Skeletal muscle tissue (tissue), 4 donors: Measurements from ENCODE around the gene KHK. TPM values are rescaled to one million over a fixed set of nuclear protein-coding genes. Genes with fewer than 3 reads are reported as not detected.

Source experiments
- H3K27ac ChIP-seq: one replicate; pipeline ENCODE4 v1.7.0; 2013; ENCODE audit warnings: mild to moderate bottlenecking, low read depth, low read length, inconsistent platforms
- H3K27me3 ChIP-seq, 3 donors: one replicate each; pipeline ENCODE4 v1.7.0; 2013; ENCODE audit warnings: low read length in 3 of 3; ENCODE audit not compliant: control insufficient read depth in 3 of 3, insufficient read depth in 3 of 3
- H3K36me3 ChIP-seq, 3 donors: one replicate each; pipeline ENCODE4 v1.7.0; 2013; ENCODE audit warnings: low read length in 3 of 3; ENCODE audit not compliant: control insufficient read depth in 3 of 3, insufficient read depth in 3 of 3
- H3K4me1 ChIP-seq, 3 donors: one replicate each; pipeline ENCODE4 v1.7.0; 2013; ENCODE audit warnings: low read length in 3 of 3, mild to moderate bottlenecking in 3 of 3; ENCODE audit not compliant: control insufficient read depth in 3 of 3, insufficient read depth in 3 of 3
- H3K4me3 ChIP-seq, 3 donors: one replicate each; pipeline ENCODE4 v1.7.0; 2013; ENCODE audit warnings: low read length in 3 of 3
- H3K9ac ChIP-seq, 3 donors: one replicate each; pipeline ENCODE4 v1.7.0; 2013; ENCODE audit warnings: low read length in 3 of 3, mild to moderate bottlenecking in 3 of 3, moderate library complexity in 2 of 3, low read depth in 1 of 3
- H3K9me3 ChIP-seq, 3 donors: one replicate each; pipeline ENCODE4 v1.7.0; 2013; ENCODE audit warnings: low read length in 3 of 3; ENCODE audit not compliant: control insufficient read depth in 3 of 3
- total RNA-seq: library from RNA; depleted of rRNA; stranded (reverse); fragments of >200 nt; gene quantifications from one replicate; pipeline ENCODE4 v1.2.3, GENCODE V29; 2014
- donor health status: Osteomylitis.

Gene KHK
- total RNA-seq, 1 donor from 2014 or later, result 2.1 TPM

GRCh38 chr2:27094353-27094984 is 7.9 kb downstream of the KHK start:
- Histone ChIP-seq H3K36me3 (peaks cover 0 to 5% (median 0%) of the 10 kb centered on the region in 3 donors), H3K27ac (no peak overlapping the region), H3K4me3 (no peak overlapping the region), H3K9ac (no peak overlapping the region), H3K9me3 (no peaks in the 10 kb centered on the region), H3K27me3 (no peaks in the 10 kb centered on the region), H3K4me1 (peaks cover 11 to 16% (median 13%) of the 10 kb centered on the region in 3 donors)

GRCh38 chr2:27095427-27095744 is 8.8 kb downstream of the KHK start:
- no peak overlapping the region for H3K27ac ChIP-seq

GRCh38 chr2:27095745-27096651 is 9.4 kb downstream of the KHK start:
- Histone ChIP-seq H3K9me3 (no peaks in the 10 kb centered on the region), H3K4me1 (peaks cover 11 to 16% (median 13%) of the 10 kb centered on the region in 3 donors), H3K36me3 (peaks cover 0 to 7% (median 0%) of the 10 kb centered on the region in 3 donors), H3K4me3 (peak overlapping the region; percentile 60 to 77 (median 63)), H3K27me3 (no peaks in the 10 kb centered on the region), H3K9ac (peak overlapping the region in 2 of 3 donors; percentile 81 to 90), H3K27ac (peak overlapping the region; percentile 54)

More at GRCh38 chr2:27095427-27095744, 8.8 kb downstream of the KHK start:
- peak overlapping the region in 1 of 3 donors; percentile 90 for H3K9ac ChIP-seq
- peaks cover 11 to 16% (median 13%) of the 10 kb centered on the region in 3 donors for H3K4me1 ChIP-seq
- no peaks in the 10 kb centered on the region for H3K9me3 ChIP-seq
- no peak overlapping the region for H3K4me3 ChIP-seq
- no peaks in the 10 kb centered on the region for H3K27me3 ChIP-seq
- H3K36me3 ChIP-seq, result peaks cover 0 to 6% (median 0%) of the 10 kb centered on the region in 3 donors

GRCh38 chr2:27096748-27097297 is 10.3 kb downstream of the KHK start:
- Histone ChIP-seq H3K27ac (peak overlapping the region; percentile 54), H3K9me3 (no peaks in the 10 kb centered on the region), H3K27me3 (no peaks in the 10 kb centered on the region), H3K4me1 (peaks cover 11 to 16% (median 13%) of the 10 kb centered on the region in 3 donors), H3K9ac (peak overlapping the region in 2 of 3 donors; percentile 81 to 90), H3K4me3 (peak overlapping the region; percentile 60 to 77 (median 63)), H3K36me3 (peaks cover 0 to 7% (median 0%) of the 10 kb centered on the region in 3 donors)

GRCh38 chr2:27097341-27097740 is 10.8 kb downstream of the KHK start:
- H3K27me3 ChIP-seq, result no peaks in the 10 kb centered on the region
- peaks cover 0 to 5% (median 0%) of the 10 kb centered on the region in 3 donors for H3K36me3 ChIP-seq
- H3K27ac ChIP-seq, result no peak overlapping the region
- H3K9me3 ChIP-seq, result no peaks in the 10 kb centered on the region
- no peak overlapping the region for H3K9ac ChIP-seq
- H3K4me3 ChIP-seq, result no peak overlapping the region
- peaks cover 11 to 16% (median 13%) of the 10 kb centered on the region in 3 donors for H3K4me1 ChIP-seq

- H3K27me3 ChIP-seq, result no peaks in the 10 kb centered on the region
- H3K27ac ChIP-seq, result no peak overlapping the region
- H3K4me3 ChIP-seq, result no peak overlapping the region
- H3K36me3 ChIP-seq, result peaks cover 0 to 2% (median 0%) of the 10 kb centered on the region in 3 donors
- peaks cover 11 to 16% (median 13%) of the 10 kb centered on the region in 3 donors for H3K4me1 ChIP-seq
- H3K9ac ChIP-seq, result no peak overlapping the region
- no peaks in the 10 kb centered on the region for H3K9me3 ChIP-seq
Measured at GRCh38 chr2:27099334-27099955, 12.9 kb downstream of the KHK start.

GRCh38 chr2:27100036-27100435 is 13.5 kb downstream of the KHK start:
- H3K9me3 ChIP-seq, result no peaks in the 10 kb centered on the region
- no peak overlapping the region for H3K4me3 ChIP-seq
- H3K4me1 ChIP-seq, result peaks cover 11 to 16% (median 13%) of the 10 kb centered on the region in 3 donors
- no peak overlapping the region for H3K27ac ChIP-seq
- no peak overlapping the region for H3K9ac ChIP-seq
- H3K27me3 ChIP-seq, result no peaks in the 10 kb centered on the region
- H3K36me3 ChIP-seq, result peaks cover 0 to 2% (median 0%) of the 10 kb centered on the region in 3 donors

GRCh38 chr2:27102329-27102728 is 15.8 kb downstream of the KHK start:
- H3K9ac ChIP-seq, result no peak overlapping the region
- no peaks in the 10 kb centered on the region for H3K4me1 ChIP-seq
- no peaks in the 10 kb centered on the region for H3K27me3 ChIP-seq
- peaks cover 0 to 2% (median 0%) of the 10 kb centered on the region in 3 donors for H3K36me3 ChIP-seq
- no peak overlapping the region for H3K4me3 ChIP-seq
- no peak overlapping the region for H3K27ac ChIP-seq
- no peaks in the 10 kb centered on the region for H3K9me3 ChIP-seq

- Histone ChIP-seq H3K9ac (no peak overlapping the region), H3K27ac (no peak overlapping the region), H3K9me3 (no peaks in the 10 kb centered on the region), H3K4me3 (no peak overlapping the region), H3K36me3 (no peaks in the 10 kb centered on the region), H3K27me3 (no peaks in the 10 kb centered on the region), H3K4me1 (no peaks in the 10 kb centered on the region)
Measured at GRCh38 chr2:27105981-27106380, 19.4 kb downstream of the KHK start.
